Lower lobe of right lung (tissue), 2 donors: ENCODE measurements around the gene RNF6. TPM values are rescaled to one million over a fixed set of nuclear protein-coding genes. Genes with fewer than 3 reads are reported as not detected.
A peak's percentile ranks its signal among the peaks of the same experiment; 100 is the strongest.

Experiments used
- ATAC-seq, 2 donors: fragments of 200-7000 bp; cut with Tn5 transposase; one replicate each; pipeline ENCODE4 v1.9.1; 2020 to 2022; ENCODE audit warnings: mild to moderate bottlenecking in 2 of 2, moderate library complexity in 2 of 2
- DNase-seq: peaks from one replicate; pipeline ENCODE4 v3.0.0-alpha.2; 2020
- H3K27ac ChIP-seq: fragments of 200-600 bp; one replicate; pipeline ENCODE4 v1.8.0; 2022
- H3K27me3 ChIP-seq: fragments of 200-600 bp; one replicate; pipeline ENCODE4 v1.8.0; 2022; ENCODE audit warnings: low read depth
- H3K36me3 ChIP-seq: fragments of 200-600 bp; one replicate; pipeline ENCODE4 v1.8.0; 2022; ENCODE audit warnings: mild to moderate bottlenecking
- H3K4me1 ChIP-seq: fragments of 200-600 bp; one replicate; pipeline ENCODE4 v1.8.0; 2022
- H3K4me3 ChIP-seq: fragments of 200-600 bp; one replicate; pipeline ENCODE4 v1.8.0; 2022; ENCODE audit warnings: mild to moderate bottlenecking
- H3K9me3 ChIP-seq: fragments of 200-600 bp; one replicate; pipeline ENCODE4 v1.8.0; 2022
- intact Hi-C: fragments of 100-400 bp; cut with DNase I; formaldehyde crosslinking; loops from one replicate; pipeline ENCODE4 v1.11.0; 2022
- long read RNA-seq: library from polyadenylated mRNA; unstranded; transcript quantifications from one replicate; pipeline ENCODE4 v2.0.0, GENCODE V29; 2021
- total RNA-seq: library from RNA; stranded (reverse); fragmentation: NEBNext Ultra II Directional; extraction: Animal tissue kit (Norgen Biotek cat#: 25700); gene quantifications from one replicate; pipeline ENCODE4 v1.2.1, GENCODE V29; 2021
- TF ChIP-seq, protein P1 (sequence below): fragments of 200-600 bp; IDR thresholded peaks from one replicate; pipeline ENCODE4 v1.8.0; 2022; ENCODE audit warnings: antibody characterized with exemption, mild to moderate bottlenecking
- donor health status: DM: no; HTN: yes; CAD: no; lungs with severe emphysema.

The RNF6 gene
- total RNA-seq, result 29.3 TPM
- long read RNA-seq, transcript RNF6-201 (5 exons, 3,282 nt), result minor isoform, 18 of 63 reads
- long read RNA-seq, transcript RNF6-203 (5 exons, 3,706 nt), result major isoform, 26 of 63 reads
- long read RNA-seq, partial matches to known transcripts, result 2 of 63 reads
- long read RNA-seq, other reads (novel, unspliced or antisense), result 17 of 63 reads

DNA sequence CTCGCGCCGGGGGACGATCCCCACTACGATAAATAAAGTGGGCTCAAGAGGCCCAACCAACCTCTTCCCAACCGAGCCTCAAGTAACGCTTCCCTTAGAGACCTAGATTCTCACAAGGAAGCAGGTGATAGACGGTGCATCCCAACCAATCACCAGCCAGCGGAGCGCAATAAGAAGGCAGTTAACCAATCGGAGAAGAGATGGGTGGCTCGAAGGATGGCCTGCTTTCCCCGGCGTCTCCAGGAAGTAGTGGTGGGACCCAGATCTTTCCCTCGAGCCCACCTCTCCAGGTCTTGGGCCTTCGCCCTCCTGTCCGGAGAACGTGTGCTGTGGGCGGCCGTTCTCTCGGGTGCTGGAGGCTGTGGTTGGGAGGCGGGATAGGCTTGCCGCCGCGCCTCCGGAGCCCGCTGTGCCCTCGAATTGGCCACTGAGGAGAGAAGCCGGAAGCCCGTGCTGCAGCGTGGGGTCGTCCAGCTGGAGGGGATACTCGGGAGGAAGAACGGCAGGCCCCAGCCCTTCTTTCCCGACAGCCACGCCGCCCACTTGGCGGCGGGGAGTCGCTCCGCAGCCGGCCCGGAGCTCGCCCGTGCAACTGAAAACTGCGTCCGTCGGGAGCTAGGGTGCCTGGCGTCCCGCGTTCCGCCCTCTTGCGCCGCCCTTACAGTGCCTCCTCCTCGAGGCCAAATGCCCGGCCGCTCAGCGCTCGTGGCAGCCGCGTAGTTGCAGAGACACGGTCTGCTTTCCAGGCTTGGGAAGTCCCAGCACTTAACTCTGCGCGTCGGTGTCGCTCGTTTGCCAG is at the start of gene RNF6:
RNF6 (minus strand) TSS at position 594 of the 799 bp plus-strand sequence. CDS start 2,665 bp downstream, outside the sequence.
- no peaks in the 10 kb centered on the region for H3K27me3 ChIP-seq
- H3K9me3 ChIP-seq, result no peaks in the 10 kb centered on the region
- ATAC-seq (peak; percentile 99 to 100), DNase-seq (peak; percentile 98)
- H3K4me3 ChIP-seq, result peak within 1 kb of the TSS; percentile 88
- peaks cover 31% of the 10 kb centered on the region for H3K36me3 ChIP-seq
- TF ChIP-seq, protein P1, sequence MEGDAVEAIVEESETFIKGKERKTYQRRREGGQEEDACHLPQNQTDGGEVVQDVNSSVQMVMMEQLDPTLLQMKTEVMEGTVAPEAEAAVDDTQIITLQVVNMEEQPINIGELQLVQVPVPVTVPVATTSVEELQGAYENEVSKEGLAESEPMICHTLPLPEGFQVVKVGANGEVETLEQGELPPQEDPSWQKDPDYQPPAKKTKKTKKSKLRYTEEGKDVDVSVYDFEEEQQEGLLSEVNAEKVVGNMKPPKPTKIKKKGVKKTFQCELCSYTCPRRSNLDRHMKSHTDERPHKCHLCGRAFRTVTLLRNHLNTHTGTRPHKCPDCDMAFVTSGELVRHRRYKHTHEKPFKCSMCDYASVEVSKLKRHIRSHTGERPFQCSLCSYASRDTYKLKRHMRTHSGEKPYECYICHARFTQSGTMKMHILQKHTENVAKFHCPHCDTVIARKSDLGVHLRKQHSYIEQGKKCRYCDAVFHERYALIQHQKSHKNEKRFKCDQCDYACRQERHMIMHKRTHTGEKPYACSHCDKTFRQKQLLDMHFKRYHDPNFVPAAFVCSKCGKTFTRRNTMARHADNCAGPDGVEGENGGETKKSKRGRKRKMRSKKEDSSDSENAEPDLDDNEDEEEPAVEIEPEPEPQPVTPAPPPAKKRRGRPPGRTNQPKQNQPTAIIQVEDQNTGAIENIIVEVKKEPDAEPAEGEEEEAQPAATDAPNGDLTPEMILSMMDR, result peak; percentile 9
- H3K4me1 ChIP-seq, result peaks cover 20% of the 10 kb centered on the region
- intact Hi-C loops, result no loop called here
- peak within 1 kb of the TSS; percentile 97 for H3K27ac ChIP-seq

DNA sequence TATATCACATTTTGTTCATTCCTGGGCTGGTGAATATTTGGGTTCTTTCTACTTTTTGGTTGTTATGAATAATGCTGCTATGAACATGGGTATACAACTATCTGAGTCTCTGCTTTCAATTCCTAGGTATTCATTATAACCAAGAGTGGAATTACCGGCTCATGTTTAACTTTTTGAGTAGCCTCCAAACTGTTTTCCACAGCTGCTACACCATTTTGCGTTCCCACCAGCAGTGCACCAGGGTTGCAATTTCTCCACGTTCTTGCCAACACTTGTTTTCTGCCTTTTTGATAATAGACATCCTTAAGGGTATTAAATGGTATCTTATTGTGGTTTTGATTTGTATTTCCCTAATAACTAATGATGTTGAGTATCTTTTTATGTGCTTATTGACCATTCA is 48.6 kb upstream of the RNF6 start:
- intact Hi-C loops, result no loop called here
- H3K27ac ChIP-seq, result no peak overlapping the region
- ATAC-seq (no peak), DNase-seq (no peak)
- no peak overlapping the region for H3K4me3 ChIP-seq
- TF ChIP-seq, protein P1, result no peak
- no peaks in the 10 kb centered on the region for H3K27me3 ChIP-seq
- no peaks in the 10 kb centered on the region for H3K4me1 ChIP-seq
- no peaks in the 10 kb centered on the region for H3K36me3 ChIP-seq
- H3K9me3 ChIP-seq, result no peaks in the 10 kb centered on the region

DNA sequence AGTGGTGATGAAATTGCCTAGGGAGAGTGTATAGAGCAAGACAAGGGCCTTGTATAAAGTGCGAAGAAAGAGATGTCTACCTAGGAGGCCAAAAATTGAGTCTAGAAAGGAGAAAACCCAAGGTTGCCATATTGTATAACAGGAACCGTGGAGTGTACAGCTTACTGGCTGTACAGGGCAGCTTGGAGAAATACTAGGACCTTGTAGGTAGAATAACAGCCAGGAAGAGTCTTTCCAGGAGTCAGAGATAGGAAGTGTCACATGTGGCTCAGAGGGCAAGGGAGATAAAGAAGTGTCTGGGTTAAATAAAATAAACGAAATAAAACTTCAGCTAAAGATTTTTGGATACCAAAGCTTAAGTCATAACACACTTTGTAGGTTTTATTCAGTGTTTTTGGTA is 44.2 kb upstream of the RNF6 start:
- Histone ChIP-seq H3K9me3 (no peaks in the 10 kb centered on the region), H3K4me3 (no peak overlapping the region), H3K27me3 (no peaks in the 10 kb centered on the region), H3K36me3 (no peaks in the 10 kb centered on the region), H3K27ac (no peak overlapping the region), H3K4me1 (no peaks in the 10 kb centered on the region)
- TF ChIP-seq, protein P1, result no peak
- DNase-seq (no peak), ATAC-seq (no peak)
- intact Hi-C loops, result no loop called here

DNA sequence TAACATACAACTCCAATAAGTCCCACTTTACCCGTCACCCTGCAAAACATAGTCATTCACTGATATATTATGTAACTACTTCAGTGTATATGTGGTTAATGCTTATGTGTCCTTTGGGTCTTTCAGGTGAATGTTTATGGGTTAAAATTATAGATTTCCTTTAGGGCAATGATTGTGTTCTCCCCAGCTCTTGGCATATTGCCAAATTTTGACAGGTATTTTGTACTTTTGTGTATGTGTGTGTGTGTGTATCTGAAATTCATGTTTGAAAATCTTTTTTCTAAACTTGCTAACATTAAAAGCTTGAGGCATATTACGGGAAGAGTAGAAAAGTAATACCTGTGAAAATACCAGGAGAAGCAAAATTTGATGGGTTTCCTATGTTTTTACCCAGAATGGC is 40.0 kb upstream of the RNF6 start:
- Histone ChIP-seq H3K36me3 (no peaks in the 10 kb centered on the region), H3K9me3 (no peaks in the 10 kb centered on the region), H3K4me3 (no peak overlapping the region), H3K27me3 (no peaks in the 10 kb centered on the region), H3K27ac (no peak overlapping the region), H3K4me1 (peaks cover 3% of the 10 kb centered on the region)
- intact Hi-C loops, result no loop called here
- DNase-seq (no peak), ATAC-seq (no peak)
- TF ChIP-seq, protein P1, result no peak

GRCh38 chr13:26259634-26260033 is 37.5 kb upstream of the RNF6 start:
- H3K36me3 ChIP-seq, result no peaks in the 10 kb centered on the region
- no peaks in the 10 kb centered on the region for H3K9me3 ChIP-seq
- intact Hi-C loops, result no loop called here
- H3K27me3 ChIP-seq, result no peaks in the 10 kb centered on the region
- no peak overlapping the region for H3K27ac ChIP-seq
- no peak overlapping the region for H3K4me3 ChIP-seq
- DNase-seq (no peak), ATAC-seq (no peak)
- peaks cover 25% of the 10 kb centered on the region for H3K4me1 ChIP-seq
- TF ChIP-seq, protein P1, result no peak
